OCI-LY7 (cell line): ENCODE data around the gene KCNQ5.

Experiments used
- CTCF ChIP-seq: fragments of 200-600 bp; sonication (generic); conservative IDR thresholded peaks from 2 replicates; pipeline ENCODE4 v1.5.1; 2014; ENCODE audit warnings: mild to moderate bottlenecking, antibody characterized with exemption, low read length, moderate library complexity, mixed read lengths
- EZH2phosphoT487 ChIP-seq: fragments of 200-600 bp; sonication (generic); IDR thresholded peaks from 2 replicates; pipeline ENCODE4 v1.6.1; 2018; ENCODE audit warnings: low read depth, borderline replicate concordance, mild to moderate bottlenecking, mixed run types, antibody characterized with exemption, low read length, moderate library complexity, mixed read lengths

GRCh38 chr6:72642435-72642834 lies 20.6 kb downstream of the KCNQ5 start:
- TF ChIP-seq CTCF (no peak), EZH2phosphoT487 (no peak)
